ENCODE measurements around the gene ZMYND8.
"Not testable (repeated sequence)": the region's sequence is repeated elsewhere in the genome, so short reads cannot be mapped to it uniquely, and the experiment has no call there.

DNA sequence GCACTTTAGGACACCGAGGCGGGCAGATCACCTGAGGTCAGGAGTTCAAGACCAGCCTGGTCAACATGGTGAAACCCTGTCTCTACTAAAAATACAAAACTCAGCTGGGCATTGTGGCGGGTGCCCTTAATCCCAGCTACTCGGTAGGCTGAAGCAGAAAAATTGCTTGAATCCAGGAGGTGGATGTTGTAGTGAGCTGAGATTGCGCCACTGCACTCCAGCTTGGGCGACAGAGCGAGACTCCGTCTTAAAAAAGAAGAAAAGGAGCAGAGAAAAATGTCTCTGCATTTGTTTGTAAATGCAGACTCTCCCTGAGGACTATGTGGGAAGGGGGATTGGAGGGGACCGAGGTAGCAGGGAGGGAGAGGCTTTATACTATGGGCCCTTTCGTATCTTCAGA, 149.9 kb downstream of the ZMYND8 start:
- TF ChIP-seq YY1 (IDR thresholded peaks at IDR 0.05; ENCODE audit: extremely low read depth, insufficient replicate concordance, low read depth, low read length); EZH2 (IDR thresholded peaks at IDR 0.05); CTCF (IDR thresholded peaks at IDR 0.05 in 2 of 3, conservative IDR thresholded peaks at IDR 0.05 in 1 of 3; ENCODE audit: borderline replicate concordance in 1 of 3, insufficient read depth in 1 of 3, low read depth in 2 of 3, low read length in 2 of 3); SIN3A (IDR thresholded peaks at IDR 0.05; ENCODE audit: low read depth): not testable (repeated sequence)

Data from HCT116 (cell line).